ENCODE results near the gene STK38. TPM values are rescaled to one million over a fixed set of nuclear protein-coding genes. Genes with fewer than 3 reads are reported as not detected.
A peak's percentile ranks its signal among the peaks of the same experiment; 100 is the strongest.

The STK38 gene
- total and polyA plus RNA-seq, 2 of the 13 experiments (the other 11 are each of a cell fraction or from before 2014, with no cell fraction given) = 10.3 to 20.7 TPM

DNA sequence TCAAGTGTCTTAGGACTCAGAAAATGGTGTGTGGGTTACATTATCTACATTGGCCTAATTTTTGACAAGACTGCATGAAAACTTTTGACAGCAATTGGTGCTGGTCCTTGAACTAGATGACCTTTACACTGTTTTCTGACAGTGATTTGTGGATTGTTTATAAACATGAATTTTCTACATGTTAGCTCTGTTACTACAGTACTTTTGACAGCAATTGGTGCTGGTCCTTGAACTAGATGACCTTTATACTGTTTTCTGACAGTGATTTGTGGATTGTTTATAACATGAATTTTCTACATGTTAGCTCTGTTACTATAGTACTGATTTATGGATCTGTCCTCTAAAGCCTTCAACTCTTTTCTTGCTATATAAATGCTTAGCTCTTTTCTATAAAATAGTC lies 87.8 kb downstream of the STK38 start (continued):
- TF ChIP-seq ZNF34 (CRISPR knock-in tag; IDR thresholded peaks at IDR 0.05; ENCODE audit: borderline replicate concordance) = no peak
- TF ChIP-seq ZBTB3 (CRISPR knock-in tag; IDR thresholded peaks at IDR 0.05; ENCODE audit: borderline replicate concordance, low read depth) = no peak
- no peak for TF ChIP-seq RFX1 (IDR thresholded peaks at IDR 0.05)
- TF ChIP-seq, protein P1, sequence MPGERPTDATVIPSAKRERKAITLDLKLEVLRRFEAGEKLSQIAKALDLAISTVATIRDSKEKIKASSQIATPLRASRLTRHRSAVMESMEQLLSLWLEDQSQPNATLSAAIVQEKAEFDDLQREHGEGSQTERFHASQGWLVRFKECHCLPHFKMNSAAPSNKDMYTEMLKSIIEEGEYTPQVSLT (CRISPR knock-in tag; IDR thresholded peaks at IDR 0.05; ENCODE audit: borderline replicate concordance, low read depth) = no peak
- 0 out of 2 replicates have a peak, but pooled peaks have one; percentile 25 for TF ChIP-seq FOXJ3 (CRISPR knock-in tag; IDR thresholded peaks at IDR 0.05; ENCODE audit: borderline replicate concordance)
- TF ChIP-seq, protein P2, sequence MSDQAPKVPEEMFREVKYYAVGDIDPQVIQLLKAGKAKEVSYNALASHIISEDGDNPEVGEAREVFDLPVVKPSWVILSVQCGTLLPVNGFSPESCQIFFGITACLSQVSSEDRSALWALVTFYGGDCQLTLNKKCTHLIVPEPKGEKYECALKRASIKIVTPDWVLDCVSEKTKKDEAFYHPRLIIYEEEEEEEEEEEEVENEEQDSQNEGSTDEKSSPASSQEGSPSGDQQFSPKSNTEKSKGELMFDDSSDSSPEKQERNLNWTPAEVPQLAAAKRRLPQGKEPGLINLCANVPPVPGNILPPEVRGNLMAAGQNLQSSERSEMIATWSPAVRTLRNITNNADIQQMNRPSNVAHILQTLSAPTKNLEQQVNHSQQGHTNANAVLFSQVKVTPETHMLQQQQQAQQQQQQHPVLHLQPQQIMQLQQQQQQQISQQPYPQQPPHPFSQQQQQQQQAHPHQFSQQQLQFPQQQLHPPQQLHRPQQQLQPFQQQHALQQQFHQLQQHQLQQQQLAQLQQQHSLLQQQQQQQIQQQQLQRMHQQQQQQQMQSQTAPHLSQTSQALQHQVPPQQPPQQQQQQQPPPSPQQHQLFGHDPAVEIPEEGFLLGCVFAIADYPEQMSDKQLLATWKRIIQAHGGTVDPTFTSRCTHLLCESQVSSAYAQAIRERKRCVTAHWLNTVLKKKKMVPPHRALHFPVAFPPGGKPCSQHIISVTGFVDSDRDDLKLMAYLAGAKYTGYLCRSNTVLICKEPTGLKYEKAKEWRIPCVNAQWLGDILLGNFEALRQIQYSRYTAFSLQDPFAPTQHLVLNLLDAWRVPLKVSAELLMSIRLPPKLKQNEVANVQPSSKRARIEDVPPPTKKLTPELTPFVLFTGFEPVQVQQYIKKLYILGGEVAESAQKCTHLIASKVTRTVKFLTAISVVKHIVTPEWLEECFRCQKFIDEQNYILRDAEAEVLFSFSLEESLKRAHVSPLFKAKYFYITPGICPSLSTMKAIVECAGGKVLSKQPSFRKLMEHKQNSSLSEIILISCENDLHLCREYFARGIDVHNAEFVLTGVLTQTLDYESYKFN (CRISPR knock-in tag; conservative IDR thresholded peaks at IDR 0.05) = peak; percentile 43; the same call in 1 of the 2 replicates
- TF ChIP-seq, protein P3, sequence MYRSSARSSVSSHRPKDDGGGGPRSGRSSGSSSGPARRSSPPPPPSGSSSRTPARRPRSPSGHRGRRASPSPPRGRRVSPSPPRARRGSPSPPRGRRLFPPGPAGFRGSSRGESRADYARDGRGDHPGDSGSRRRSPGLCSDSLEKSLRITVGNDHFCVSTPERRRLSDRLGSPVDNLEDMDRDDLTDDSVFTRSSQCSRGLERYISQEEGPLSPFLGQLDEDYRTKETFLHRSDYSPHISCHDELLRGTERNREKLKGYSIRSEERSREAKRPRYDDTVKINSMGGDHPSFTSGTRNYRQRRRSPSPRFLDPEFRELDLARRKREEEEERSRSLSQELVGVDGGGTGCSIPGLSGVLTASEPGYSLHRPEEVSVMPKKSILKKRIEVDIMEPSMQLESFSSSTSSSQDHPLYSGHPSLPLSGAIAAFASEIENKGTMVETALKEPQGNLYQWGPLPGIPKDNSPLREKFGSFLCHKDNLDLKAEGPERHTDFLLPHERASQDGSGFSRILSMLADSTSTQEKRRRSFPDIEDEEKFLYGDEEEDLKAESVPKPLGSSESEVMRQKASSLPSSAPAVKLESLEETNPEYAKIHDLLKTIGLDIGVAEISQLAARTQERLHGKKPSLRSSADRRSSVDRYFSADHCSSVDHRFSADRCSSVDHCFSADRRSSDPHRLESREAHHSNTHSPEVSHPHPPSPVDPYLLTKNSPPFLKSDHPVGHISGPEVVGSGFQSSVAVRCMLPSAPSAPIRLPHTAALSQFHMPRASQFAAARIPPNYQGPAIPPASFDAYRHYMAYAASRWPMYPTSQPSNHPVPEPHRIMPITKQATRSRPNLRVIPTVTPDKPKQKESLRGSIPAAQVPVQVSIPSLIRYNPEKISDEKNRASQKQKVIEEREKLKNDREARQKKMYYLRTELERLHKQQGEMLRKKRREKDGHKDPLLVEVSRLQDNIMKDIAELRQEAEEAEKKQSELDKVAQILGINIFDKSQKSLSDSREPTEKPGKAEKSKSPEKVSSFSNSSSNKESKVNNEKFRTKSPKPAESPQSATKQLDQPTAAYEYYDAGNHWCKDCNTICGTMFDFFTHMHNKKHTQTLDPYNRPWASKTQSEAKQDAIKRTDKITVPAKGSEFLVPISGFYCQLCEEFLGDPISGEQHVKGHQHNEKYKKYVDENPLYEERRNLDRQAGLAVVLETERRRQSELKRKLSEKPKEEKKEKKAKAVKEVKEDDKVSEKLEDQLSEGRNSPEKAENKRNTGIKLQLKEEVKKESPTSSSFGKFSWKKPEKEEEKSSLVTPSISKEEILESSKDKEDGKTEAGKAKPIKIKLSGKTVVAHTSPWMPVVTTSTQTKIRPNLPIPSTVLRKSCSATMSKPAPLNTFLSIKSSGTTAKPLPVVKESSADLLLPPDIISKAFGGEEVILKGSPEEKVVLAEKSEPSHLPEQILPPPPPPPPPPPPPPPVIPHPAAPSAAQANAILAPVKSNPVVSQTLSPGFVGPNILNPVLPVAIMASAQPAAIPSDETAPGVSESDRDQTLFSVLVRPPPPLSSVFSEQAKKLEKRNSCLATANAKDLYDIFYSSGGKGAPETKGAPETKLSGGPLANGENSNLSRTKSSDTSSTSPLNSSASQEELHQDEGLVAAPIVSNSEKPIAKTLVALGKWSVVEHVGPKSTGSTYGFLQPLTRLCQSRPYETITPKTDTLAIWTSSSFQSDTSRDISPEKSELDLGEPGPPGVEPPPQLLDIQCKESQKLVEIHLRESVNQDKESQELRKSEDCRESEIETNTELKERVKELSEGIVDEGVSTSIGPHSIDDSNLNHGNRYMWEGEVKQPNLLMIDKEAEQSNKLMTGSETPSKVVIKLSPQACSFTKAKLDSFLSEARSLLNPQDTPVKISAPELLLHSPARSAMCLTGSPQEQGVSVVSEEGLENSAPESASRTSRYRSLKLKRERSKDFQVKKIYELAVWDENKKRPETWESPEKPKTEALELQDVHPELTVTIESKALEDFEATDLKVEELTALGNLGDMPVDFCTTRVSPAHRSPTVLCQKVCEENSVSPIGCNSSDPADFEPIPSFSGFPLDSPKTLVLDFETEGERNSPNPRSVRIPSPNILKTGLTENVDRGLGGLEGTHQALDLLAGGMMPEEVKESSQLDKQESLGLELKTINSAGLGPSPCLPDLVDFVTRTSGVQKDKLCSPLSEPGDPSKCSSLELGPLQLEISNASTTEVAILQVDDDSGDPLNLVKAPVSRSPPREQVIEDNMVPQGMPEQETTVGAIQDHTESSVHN (CRISPR knock-in tag; IDR thresholded peaks at IDR 0.05) = no peak
- peak; percentile 31; the same call in 1 of the 2 replicates for TF ChIP-seq FOXA3 (CRISPR knock-in tag; IDR thresholded peaks at IDR 0.05)
- TF ChIP-seq FOXM1 (CRISPR knock-in tag; IDR thresholded peaks at IDR 0.05) = no peak
- TF ChIP-seq, protein P4, sequence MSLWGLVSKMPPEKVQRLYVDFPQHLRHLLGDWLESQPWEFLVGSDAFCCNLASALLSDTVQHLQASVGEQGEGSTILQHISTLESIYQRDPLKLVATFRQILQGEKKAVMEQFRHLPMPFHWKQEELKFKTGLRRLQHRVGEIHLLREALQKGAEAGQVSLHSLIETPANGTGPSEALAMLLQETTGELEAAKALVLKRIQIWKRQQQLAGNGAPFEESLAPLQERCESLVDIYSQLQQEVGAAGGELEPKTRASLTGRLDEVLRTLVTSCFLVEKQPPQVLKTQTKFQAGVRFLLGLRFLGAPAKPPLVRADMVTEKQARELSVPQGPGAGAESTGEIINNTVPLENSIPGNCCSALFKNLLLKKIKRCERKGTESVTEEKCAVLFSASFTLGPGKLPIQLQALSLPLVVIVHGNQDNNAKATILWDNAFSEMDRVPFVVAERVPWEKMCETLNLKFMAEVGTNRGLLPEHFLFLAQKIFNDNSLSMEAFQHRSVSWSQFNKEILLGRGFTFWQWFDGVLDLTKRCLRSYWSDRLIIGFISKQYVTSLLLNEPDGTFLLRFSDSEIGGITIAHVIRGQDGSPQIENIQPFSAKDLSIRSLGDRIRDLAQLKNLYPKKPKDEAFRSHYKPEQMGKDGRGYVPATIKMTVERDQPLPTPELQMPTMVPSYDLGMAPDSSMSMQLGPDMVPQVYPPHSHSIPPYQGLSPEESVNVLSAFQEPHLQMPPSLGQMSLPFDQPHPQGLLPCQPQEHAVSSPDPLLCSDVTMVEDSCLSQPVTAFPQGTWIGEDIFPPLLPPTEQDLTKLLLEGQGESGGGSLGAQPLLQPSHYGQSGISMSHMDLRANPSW (CRISPR knock-in tag; IDR thresholded peaks at IDR 0.05; ENCODE audit: borderline replicate concordance) = no peak
- TF ChIP-seq RCOR2 (CRISPR knock-in tag; IDR thresholded peaks at IDR 0.05) = peak; percentile 61; the same call in 1 of the 2 replicates
- no peak for TF ChIP-seq FOXA1 (IDR thresholded peaks at IDR 0.05)
- TF ChIP-seq FOXA1 (CRISPR knock-in tag; IDR thresholded peaks at IDR 0.05) = 0 out of 2 replicates have a peak, but pooled peaks have one; percentile 14
- TF ChIP-seq, protein P5, sequence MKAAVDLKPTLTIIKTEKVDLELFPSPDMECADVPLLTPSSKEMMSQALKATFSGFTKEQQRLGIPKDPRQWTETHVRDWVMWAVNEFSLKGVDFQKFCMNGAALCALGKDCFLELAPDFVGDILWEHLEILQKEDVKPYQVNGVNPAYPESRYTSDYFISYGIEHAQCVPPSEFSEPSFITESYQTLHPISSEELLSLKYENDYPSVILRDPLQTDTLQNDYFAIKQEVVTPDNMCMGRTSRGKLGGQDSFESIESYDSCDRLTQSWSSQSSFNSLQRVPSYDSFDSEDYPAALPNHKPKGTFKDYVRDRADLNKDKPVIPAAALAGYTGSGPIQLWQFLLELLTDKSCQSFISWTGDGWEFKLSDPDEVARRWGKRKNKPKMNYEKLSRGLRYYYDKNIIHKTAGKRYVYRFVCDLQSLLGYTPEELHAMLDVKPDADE (CRISPR knock-in tag; IDR thresholded peaks at IDR 0.05) = no peak
